ENCODE results near the gene TLE1.

DNA sequence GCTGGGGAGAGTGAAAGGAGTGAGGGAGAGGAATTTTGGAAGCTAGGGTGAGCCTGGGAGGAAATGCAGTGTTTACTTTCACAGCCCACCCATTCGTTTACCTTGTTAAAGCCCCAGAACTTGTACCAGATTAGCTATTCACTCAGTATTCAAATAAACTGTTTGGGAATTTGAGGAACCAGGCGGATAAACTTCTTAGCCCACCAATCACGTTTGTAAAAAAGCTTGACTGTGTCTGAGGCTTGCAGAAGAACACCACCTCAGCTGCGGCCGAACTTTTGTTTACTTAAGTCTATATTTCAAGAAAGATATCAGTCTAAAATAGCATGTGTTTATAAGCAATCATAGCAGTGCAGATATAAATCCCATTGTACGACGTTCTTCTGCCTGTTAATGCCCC is 5.2 kb upstream of the TLE1 start:
- no peak for TF ChIP-seq EZH2 (IDR thresholded peaks at IDR 0.05; ENCODE audit: borderline replicate concordance, low read length)
- TF ChIP-seq, protein P1, sequence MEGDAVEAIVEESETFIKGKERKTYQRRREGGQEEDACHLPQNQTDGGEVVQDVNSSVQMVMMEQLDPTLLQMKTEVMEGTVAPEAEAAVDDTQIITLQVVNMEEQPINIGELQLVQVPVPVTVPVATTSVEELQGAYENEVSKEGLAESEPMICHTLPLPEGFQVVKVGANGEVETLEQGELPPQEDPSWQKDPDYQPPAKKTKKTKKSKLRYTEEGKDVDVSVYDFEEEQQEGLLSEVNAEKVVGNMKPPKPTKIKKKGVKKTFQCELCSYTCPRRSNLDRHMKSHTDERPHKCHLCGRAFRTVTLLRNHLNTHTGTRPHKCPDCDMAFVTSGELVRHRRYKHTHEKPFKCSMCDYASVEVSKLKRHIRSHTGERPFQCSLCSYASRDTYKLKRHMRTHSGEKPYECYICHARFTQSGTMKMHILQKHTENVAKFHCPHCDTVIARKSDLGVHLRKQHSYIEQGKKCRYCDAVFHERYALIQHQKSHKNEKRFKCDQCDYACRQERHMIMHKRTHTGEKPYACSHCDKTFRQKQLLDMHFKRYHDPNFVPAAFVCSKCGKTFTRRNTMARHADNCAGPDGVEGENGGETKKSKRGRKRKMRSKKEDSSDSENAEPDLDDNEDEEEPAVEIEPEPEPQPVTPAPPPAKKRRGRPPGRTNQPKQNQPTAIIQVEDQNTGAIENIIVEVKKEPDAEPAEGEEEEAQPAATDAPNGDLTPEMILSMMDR (conservative IDR thresholded peaks at IDR 0.05 in 1 of 2, IDR thresholded peaks at IDR 0.05 in 1 of 2; ENCODE audit: extremely low read depth in 1 of 2, insufficient read depth in 1 of 2, low read depth in 1 of 2, low read length in 2 of 2) = no peak
